CD8-positive, alpha-beta memory T cell (primary cell): ENCODE data around the gene KRTAP10-12. TPM values are rescaled to one million over a fixed set of nuclear protein-coding genes. Genes with fewer than 3 reads are reported as not detected.

Source experiments
- CTCF ChIA-PET: fragments of 350-600 bp; sonication (Branson Sonifier 250); formaldehyde crosslinking; loops from one replicate; lab custom pipeline; 2021; ENCODE audit warnings: antibody characterized with exemption; lab: Charles Lee
- POLR2A ChIA-PET: fragments of 350-600 bp; sonication (Branson Sonifier 250); formaldehyde crosslinking; loops from one replicate; lab custom pipeline; 2021; ENCODE audit warnings: antibody characterized with exemption; lab: Charles Lee
- DNase-seq, 5 donors: peaks; one replicate each; pipeline versions ENCODE4 v3.0.0 to v3.0.0-alpha.2; 2020 to 2022; ENCODE audit warnings: mixed read lengths in 1 of 5
- H3K27ac ChIP-seq: one replicate; pipeline ENCODE4 v1.7.0; 2013; ENCODE audit warnings: low read depth, mild to moderate bottlenecking, low read length, moderate library complexity
- H3K27me3 ChIP-seq: 2 replicates; pipeline ENCODE4 v1.7.0; 2013; ENCODE audit warnings: low read length, mild to moderate bottlenecking; ENCODE audit not compliant: insufficient read depth, poor library complexity, severe bottlenecking
- H3K36me3 ChIP-seq: 2 replicates; pipeline ENCODE4 v1.7.0; 2013; ENCODE audit warnings: mild to moderate bottlenecking, low read length, moderate library complexity; ENCODE audit not compliant: insufficient read depth
- H3K4me1 ChIP-seq: 2 replicates; pipeline ENCODE4 v1.7.0; 2013; ENCODE audit warnings: mild to moderate bottlenecking, low read length, moderate library complexity; ENCODE audit not compliant: insufficient read depth
- H3K4me3 ChIP-seq: 2 replicates; pipeline ENCODE4 v1.7.0; 2013; ENCODE audit warnings: mild to moderate bottlenecking, low read length
- H3K9me3 ChIP-seq: 2 replicates; pipeline ENCODE4 v1.7.0; 2013; ENCODE audit warnings: mild to moderate bottlenecking, low read length
- H3K27ac Mint-ChIP-seq, 8 donors: one replicate each; pipeline ENCODE4 v1.8.0; 2020 to 2021; ENCODE audit warnings: mixed read lengths in 8 of 8, mild to moderate bottlenecking in 6 of 8, inconsistent platforms in 3 of 8, moderate library complexity in 3 of 8
- H3K27me3 Mint-ChIP-seq, 2 donors: one replicate each; pipeline ENCODE4 v1.8.0; 2020 to 2021; ENCODE audit warnings: mixed read lengths in 2 of 2, mild to moderate bottlenecking in 1 of 2, moderate library complexity in 1 of 2
- H3K36me3 Mint-ChIP-seq, 3 donors: one replicate each; pipeline ENCODE4 v1.8.0; 2020 to 2021; ENCODE audit warnings: mixed read lengths in 3 of 3, inconsistent platforms in 1 of 3, mild to moderate bottlenecking in 1 of 3
- H3K4me1 Mint-ChIP-seq, 3 donors: one replicate each; pipeline ENCODE4 v1.8.0; 2020 to 2021; ENCODE audit warnings: mixed read lengths in 3 of 3, inconsistent platforms in 1 of 3, mild to moderate bottlenecking in 1 of 3
- H3K4me3 Mint-ChIP-seq, 7 donors: one replicate each; pipeline ENCODE4 v1.8.0; 2020 to 2021; ENCODE audit warnings: mixed read lengths in 7 of 7, mild to moderate bottlenecking in 6 of 7, moderate library complexity in 4 of 7, inconsistent platforms in 2 of 7
- H3K9me3 Mint-ChIP-seq, 5 donors: one replicate each; pipeline ENCODE4 v1.8.0; 2020 to 2022; ENCODE audit warnings: mixed read lengths in 5 of 5, mild to moderate bottlenecking in 3 of 5, moderate library complexity in 2 of 5, inconsistent platforms in 1 of 5
- polyA plus RNA-seq: library from polyadenylated mRNA; unstranded; fragments of 300-500 nt; fragmentation: Illumina TruSeq; gene quantifications from one replicate; pipeline ENCODE4 v1.2.3, GENCODE V29; 2021
- total RNA-seq, 2 experiments: library from RNA; stranded (reverse); gene quantifications; one replicate each; pipeline ENCODE4 v1.2.3, GENCODE V29; 2021

The KRTAP10-12 gene
- total and polyA plus RNA-seq, 3 experiments from 2014 or later: not detected

DNA sequence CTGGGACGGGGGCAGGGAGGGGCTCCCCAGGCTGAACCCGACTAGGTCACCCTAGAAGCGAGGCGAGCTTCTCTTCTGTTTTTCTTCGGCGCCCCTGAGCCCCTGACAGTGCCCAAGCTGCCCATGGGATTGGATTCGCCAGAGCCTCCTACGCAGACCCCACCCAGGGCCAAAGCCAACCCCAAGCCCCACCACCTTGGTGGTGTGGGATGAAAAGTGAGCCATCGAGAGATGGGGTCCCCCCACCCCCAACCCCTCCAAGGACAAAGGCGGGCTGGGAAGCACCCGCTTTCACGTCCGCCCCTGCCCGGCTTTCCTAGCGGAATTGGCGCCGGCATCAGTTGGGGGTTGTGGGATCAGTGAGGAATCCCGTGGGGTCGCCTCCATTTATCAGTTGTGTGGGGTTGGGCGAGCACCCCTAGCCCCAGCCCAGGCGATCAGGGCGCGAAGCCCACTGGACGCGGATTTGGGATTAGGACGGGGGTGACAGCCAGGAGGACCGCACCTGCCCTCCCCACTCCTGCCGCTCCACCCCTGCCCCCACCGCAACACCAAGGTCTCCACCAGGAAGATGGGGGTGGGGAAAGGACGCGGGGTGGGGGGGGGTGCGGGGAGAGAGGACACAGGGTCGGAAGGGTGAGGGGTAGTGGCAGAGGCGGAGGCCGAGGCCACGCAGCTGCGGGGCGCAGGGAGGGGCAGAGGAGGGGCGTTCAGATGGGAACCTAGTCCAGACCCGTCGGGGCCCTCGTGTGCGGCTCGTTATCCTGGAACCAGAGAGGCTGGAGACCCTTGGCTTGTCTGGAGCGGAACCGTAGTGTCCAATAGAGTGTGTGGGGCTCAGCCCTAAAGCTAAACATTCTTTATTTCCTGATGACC, 10.0 kb downstream of the KRTAP10-12 start:
- Mint-ChIP-seq H3K27me3 (peaks cover 67 to 79% of the 10 kb centered on the region in 2 donors), H3K4me1 (peaks cover 27 to 46% (median 41%) of the 10 kb centered on the region in 3 donors), H3K36me3 (peaks cover 0 to 4% (median 0%) of the 10 kb centered on the region in 3 donors), H3K4me3 (no peak overlapping the region), H3K9me3 (peaks cover 5 to 19% (median 16%) of the 10 kb centered on the region in 5 donors), H3K27ac (peak overlapping the region in 1 of 8 donors; percentile 60)
- Histone ChIP-seq H3K4me1 (peaks cover 35% of the 10 kb centered on the region), H3K27ac (no peak overlapping the region), H3K27me3 (peaks cover 72% of the 10 kb centered on the region), H3K4me3 (no peak overlapping the region), H3K36me3 (no peaks in the 10 kb centered on the region), H3K9me3 (no peaks in the 10 kb centered on the region)
- peak in 1 of 5 donors; percentile 26 for DNase-seq
- CTCF ChIA-PET: no interaction called here
- POLR2A ChIA-PET: no interaction called here

DNA sequence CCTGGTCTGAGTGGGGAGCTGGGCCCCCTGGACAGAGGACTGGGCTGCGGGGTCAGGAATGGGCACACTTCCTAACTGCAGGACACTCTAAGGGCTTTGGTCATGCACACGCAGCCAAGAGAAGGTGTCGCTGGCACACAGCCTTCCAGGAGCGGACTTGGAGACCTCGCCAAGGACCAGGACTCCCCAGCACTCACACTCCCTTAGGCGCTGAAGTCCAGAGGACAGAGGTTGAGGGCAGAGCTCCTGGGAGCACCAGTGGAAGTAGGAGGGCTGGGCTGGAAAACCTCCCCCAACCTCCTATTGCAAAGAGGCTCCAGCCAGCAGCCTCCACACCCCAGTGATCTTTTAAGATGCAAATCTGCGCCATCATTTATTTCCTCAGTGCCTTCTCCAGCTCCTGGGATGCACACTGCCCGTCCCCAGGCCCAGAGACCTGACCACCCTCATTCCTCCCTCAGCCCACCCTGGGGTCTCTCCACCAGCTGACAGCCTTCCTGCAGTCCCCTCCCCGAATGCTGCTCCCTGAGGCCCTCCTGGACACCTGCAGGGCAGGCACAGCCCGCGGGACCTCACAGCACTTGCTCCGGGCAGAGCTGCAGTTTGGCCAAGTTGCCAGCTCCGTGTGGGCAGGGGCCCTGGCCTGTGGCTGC, 11.4 kb downstream of the KRTAP10-12 start:
- Mint-ChIP-seq H3K27ac (no peak overlapping the region), H3K27me3 (peaks cover 69 to 80% of the 10 kb centered on the region in 2 donors), H3K4me3 (peak overlapping the region in 5 of 7 donors; percentile 10 to 51 (median 37)), H3K36me3 (peaks cover 0 to 4% (median 0%) of the 10 kb centered on the region in 3 donors), H3K9me3 (peaks cover 5 to 19% (median 16%) of the 10 kb centered on the region in 5 donors), H3K4me1 (peaks cover 27 to 46% (median 46%) of the 10 kb centered on the region in 3 donors)
- Histone ChIP-seq H3K9me3 (no peaks in the 10 kb centered on the region), H3K27ac (no peak overlapping the region), H3K27me3 (peaks cover 78% of the 10 kb centered on the region), H3K4me3 (no peak overlapping the region), H3K36me3 (no peaks in the 10 kb centered on the region), H3K4me1 (peaks cover 35% of the 10 kb centered on the region)
- DNase-seq: peak in 1 of 5 donors; percentile 39
- POLR2A ChIA-PET: no interaction called here
- CTCF ChIA-PET: no interaction called here

DNA sequence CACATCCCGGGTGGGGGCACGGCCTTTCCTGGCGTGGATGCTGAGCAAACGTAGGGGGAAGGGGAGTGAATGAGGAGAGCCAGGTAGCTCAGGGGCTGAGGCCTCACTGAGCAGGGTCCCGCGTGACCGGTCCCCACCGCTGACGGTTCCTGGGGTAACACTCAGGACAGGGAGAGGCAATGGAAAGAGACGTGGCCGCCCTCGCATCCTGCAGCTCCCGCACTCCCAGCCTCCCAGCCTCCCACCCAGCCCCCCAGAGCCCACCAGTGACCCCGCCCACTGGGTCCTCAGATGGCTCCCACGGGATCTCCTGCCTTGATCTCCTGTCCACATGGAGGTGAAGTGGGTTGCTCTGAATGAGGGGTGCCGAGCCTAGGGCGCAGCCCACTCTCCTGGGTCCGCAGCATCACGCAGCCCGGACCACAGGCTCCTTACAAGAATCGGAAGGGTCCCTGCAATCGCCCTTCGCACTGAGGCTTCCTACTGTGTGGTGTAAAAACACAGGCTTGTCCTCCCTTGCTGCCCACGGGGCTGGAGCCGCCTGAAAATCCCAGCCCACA, 12.0 kb downstream of the KRTAP10-12 start:
- ChIA-PET CTCF (interaction anchor here (1.1 to 2.2 kb wide), 2 partner anchors 33 to 90 kb away, joined by 4 to 6 read pairs; no protein-coding TSS in a partner anchor), POLR2A (interaction anchor here (0.8 kb wide), 1 partner anchor 52 kb away, joined by 3 read pairs; no protein-coding TSS in a partner anchor)
- Mint-ChIP-seq H3K36me3 (peaks cover 0 to 4% (median 0%) of the 10 kb centered on the region in 3 donors), H3K27ac (peak overlapping the region in 1 of 8 donors; percentile 76), H3K4me3 (peak overlapping the region in 5 of 7 donors; percentile 64 to 78 (median 67)), H3K9me3 (peaks cover 5 to 19% (median 16%) of the 10 kb centered on the region in 5 donors), H3K4me1 (peaks cover 27 to 46% (median 46%) of the 10 kb centered on the region in 3 donors), H3K27me3 (peaks cover 75 to 83% of the 10 kb centered on the region in 2 donors)
- Histone ChIP-seq H3K9me3 (no peaks in the 10 kb centered on the region), H3K27me3 (peaks cover 79% of the 10 kb centered on the region), H3K4me3 (no peak overlapping the region), H3K27ac (no peak overlapping the region), H3K36me3 (no peaks in the 10 kb centered on the region), H3K4me1 (peaks cover 35% of the 10 kb centered on the region)
- peak in 1 of 5 donors; percentile 37 for DNase-seq

DNA sequence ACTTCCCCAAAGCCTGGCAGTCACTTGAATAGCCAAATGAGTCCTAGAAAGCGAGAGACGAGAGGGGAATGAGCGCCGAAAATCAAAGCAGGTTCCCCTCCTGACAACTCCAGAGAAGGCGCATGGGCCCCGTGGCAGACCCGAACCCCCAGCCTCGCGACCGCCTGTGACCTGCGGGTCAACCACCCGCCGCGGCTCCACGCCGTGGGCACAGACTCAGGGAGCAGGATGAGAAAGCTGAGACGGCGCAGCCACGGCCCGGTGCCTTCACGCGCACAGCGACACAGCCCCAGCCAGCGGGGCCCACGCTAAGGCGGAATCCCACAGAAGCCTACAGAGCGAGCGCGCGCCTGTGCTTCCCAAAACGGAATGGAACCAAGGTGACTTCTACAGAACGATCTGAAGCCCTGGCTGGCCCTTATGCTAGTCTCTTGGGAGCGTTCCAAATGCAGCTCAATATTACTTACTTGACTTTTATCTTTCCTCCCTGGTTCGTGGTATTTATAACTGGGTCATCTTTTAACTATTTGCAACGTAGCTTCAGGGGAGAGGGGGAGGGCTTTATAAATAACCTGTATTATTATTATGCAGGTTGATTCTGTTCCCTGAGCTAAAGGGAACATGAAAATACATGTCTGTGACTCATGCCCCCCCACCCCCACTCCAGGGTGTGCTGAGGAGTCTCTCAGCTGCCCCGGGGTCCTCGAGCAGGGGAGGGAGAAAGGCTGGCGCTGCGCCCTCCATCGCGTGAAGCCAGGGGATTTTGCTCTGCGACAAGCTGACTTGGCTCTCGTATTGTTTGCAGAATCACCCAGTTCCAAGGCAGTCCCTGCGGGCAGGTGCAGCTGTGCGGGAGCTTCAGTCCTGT, 12.7 kb downstream of the KRTAP10-12 start:
- Histone ChIP-seq H3K27ac (no peak overlapping the region), H3K4me3 (no peak overlapping the region), H3K9me3 (no peaks in the 10 kb centered on the region), H3K4me1 (peaks cover 35% of the 10 kb centered on the region), H3K36me3 (no peaks in the 10 kb centered on the region), H3K27me3 (peaks cover 72% of the 10 kb centered on the region)
- H3K4me3 Mint-ChIP-seq: peak overlapping the region in 6 of 7 donors; percentile 56 to 78 (median 66)
- DNase-seq: peak in 1 of 5 donors; percentile 51
- peaks cover 71 to 83% of the 10 kb centered on the region in 2 donors for H3K27me3 Mint-ChIP-seq
- POLR2A ChIA-PET: interaction anchor here (0.8 to 1.2 kb wide), 2 partner anchors 52 kb away, joined by 3 read pairs; partner anchors contain the start of gene KRTAP12-3
- H3K36me3 Mint-ChIP-seq: peaks cover 0 to 4% (median 0%) of the 10 kb centered on the region in 3 donors
- H3K9me3 Mint-ChIP-seq: peaks cover 5 to 18% (median 16%) of the 10 kb centered on the region in 5 donors
- CTCF ChIA-PET: interaction anchor here (0.6 to 2.2 kb wide), 4 partner anchors 10 to 91 kb away, joined by 3 to 6 read pairs (median 4); no protein-coding TSS in a partner anchor
- peak overlapping the region in 2 of 8 donors; percentile 10 to 76 for H3K27ac Mint-ChIP-seq
- peaks cover 28 to 46% (median 46%) of the 10 kb centered on the region in 3 donors for H3K4me1 Mint-ChIP-seq

DNA sequence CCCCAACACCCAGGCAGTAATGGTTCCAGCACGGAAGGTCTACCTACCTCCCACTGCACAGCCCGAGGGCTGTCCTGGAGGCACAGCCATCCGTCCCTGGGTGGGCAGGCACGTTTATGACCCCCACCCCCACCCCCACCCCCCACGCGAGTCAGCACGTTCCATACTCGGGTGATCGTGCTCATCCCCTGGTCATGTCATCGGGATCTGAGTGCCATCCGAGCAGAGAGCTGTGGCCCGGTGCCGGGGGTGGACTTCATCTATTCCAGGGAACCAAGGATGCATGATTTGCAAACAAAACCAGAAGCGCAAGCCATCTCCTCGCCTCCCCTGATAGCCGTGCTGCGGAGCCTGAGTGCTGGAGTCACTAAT, 13.3 kb downstream of the KRTAP10-12 start:
- Histone ChIP-seq H3K27me3 (peaks cover 70% of the 10 kb centered on the region), H3K36me3 (no peaks in the 10 kb centered on the region), H3K9me3 (no peaks in the 10 kb centered on the region), H3K27ac (no peak overlapping the region), H3K4me1 (peaks cover 35% of the 10 kb centered on the region), H3K4me3 (no peak overlapping the region)
- Mint-ChIP-seq H3K27ac (peak overlapping the region in 2 of 8 donors; percentile 19 to 43), H3K36me3 (no peaks in the 10 kb centered on the region), H3K4me3 (peak overlapping the region; percentile 34 to 78 (median 72)), H3K9me3 (peaks cover 5 to 12% (median 10%) of the 10 kb centered on the region in 5 donors), H3K27me3 (peaks cover 71 to 83% of the 10 kb centered on the region in 2 donors), H3K4me1 (peaks cover 32 to 52% (median 52%) of the 10 kb centered on the region in 3 donors)
- no peak for DNase-seq
- POLR2A ChIA-PET: interaction anchor here (1.2 kb wide), 1 partner anchor 53 kb away, joined by 3 read pairs; the partner anchor contains the start of gene KRTAP12-3
- CTCF ChIA-PET: interaction anchor here (0.6 to 2.2 kb wide), 4 partner anchors 9 to 91 kb away, joined by 3 to 6 read pairs (median 4); no protein-coding TSS in a partner anchor

DNA sequence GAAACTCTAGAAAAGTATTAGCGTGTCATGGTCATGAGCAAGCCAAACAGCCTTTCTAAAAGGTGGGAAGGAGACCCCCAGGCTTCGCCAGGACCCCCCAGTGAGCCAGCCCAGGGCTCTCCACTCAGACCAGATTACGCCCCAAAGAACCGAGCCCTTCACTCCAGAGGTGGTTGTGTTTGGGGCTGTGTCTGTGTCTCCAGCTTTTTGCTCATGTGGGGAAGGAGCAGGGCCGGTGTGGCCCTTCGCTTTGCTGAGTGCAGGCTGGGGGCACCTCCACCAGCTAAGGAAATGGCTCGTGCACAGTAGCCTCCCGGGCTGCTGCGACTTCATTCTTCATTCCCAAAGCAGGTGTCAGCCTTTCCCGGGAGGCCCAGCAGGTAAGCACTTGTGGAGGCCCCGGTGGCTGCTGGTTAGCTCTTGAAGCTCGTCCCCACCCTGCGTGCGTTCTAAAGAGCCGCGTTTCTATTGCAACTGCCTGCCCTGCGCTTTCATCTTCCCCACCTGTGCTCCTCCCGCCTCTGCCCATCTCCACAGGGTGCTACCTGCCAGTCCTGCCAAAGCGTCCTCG, 13.9 kb downstream of the KRTAP10-12 start:
- no peak overlapping the region for H3K27ac ChIP-seq
- peak in 1 of 5 donors; percentile 46 for DNase-seq
- Mint-ChIP-seq H3K4me1 (peaks cover 32 to 52% (median 50%) of the 10 kb centered on the region in 3 donors), H3K9me3 (peaks cover 3 to 8% (median 6%) of the 10 kb centered on the region in 5 donors), H3K27me3 (peaks cover 67 to 82% of the 10 kb centered on the region in 2 donors), H3K4me3 (peak overlapping the region; percentile 34 to 79 (median 72)), H3K36me3 (no peaks in the 10 kb centered on the region), H3K27ac (peak overlapping the region in 1 of 8 donors; percentile 67)
- peaks cover 35% of the 10 kb centered on the region for H3K4me1 ChIP-seq
- H3K9me3 ChIP-seq: no peaks in the 10 kb centered on the region
- H3K36me3 ChIP-seq: no peaks in the 10 kb centered on the region
- POLR2A ChIA-PET: interaction anchor here (0.5 to 1.2 kb wide), 2 partner anchors 53 to 577 kb away, joined by 3 to 5 read pairs; partner anchors contain the start of genes KRTAP12-3 and POFUT2
- no peak overlapping the region for H3K4me3 ChIP-seq
- CTCF ChIA-PET: interaction anchor here (0.6 to 2.2 kb wide), 4 partner anchors 9 to 934 kb away, joined by 3 to 6 read pairs (median 4); no protein-coding TSS in a partner anchor
- peaks cover 70% of the 10 kb centered on the region for H3K27me3 ChIP-seq
